Right hindlimb (tissue), 1 donor: ENCODE measurements around the gene GMFB.
"Not testable (repeated sequence)": the region's sequence is repeated elsewhere in the genome, so short reads cannot be mapped to it uniquely, and the experiment has no call there.

ENCODE experiments used
- DNase-seq: peaks from one replicate; pipeline ENCODE4 v3.0.0-alpha.2; 2018

GMFB gene

DNA sequence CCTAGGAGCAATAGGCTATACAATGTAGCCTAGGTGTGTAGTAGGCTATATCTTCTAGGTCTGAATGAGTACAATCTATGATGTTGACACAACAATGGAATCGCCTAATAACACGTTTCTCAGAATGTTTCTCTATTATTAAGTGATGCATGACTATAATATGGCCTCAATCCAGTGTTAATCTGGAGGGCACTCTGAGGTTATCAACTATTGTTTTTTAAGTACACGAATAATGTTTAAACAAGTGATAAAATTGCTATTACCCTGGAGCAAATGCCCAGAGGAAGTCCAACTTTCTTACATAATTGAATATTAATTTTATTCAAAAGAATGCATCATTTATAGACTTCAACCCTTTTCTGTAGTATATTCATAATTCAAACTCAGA is 31.2 kb downstream of the GMFB start:
- no peak for DNase-seq

DNA sequence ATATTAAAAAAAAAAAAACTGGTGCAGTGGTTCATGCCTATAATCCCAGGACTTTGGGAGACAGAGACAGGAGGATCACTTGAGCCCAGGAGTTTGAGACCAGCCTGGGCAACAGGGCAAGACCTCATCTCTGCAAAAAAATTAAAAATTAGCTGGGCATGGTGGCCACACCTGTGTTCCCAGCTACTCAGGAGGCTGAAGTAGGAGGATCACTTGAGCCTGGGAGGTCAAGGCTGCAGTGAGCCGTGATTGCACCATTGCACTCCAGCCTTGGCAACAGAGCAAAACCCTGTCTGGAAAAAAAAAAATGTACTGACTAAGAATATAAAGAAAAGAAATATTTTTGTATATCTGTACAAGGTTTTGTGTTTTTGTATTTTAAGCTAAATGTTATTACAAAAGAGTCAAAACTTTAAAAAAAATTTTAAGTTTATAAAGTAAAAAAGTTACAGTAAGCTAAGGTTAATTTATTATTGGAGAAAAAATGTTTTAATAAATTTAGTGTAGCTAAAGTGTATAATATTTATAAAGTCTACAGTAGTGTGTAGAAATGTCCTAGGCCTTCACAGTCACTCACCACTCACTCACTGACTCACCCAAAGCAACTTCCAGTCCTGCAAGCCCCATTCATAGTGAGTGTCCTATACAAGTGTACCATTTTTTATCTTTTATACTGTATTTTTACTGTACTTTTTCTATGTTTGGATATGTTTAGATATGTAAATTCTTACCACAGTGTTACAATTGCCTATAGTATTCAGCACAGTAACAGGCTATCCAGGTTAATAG is 31.8 kb downstream of the GMFB start:
- not testable (repeated sequence) for DNase-seq

DNA sequence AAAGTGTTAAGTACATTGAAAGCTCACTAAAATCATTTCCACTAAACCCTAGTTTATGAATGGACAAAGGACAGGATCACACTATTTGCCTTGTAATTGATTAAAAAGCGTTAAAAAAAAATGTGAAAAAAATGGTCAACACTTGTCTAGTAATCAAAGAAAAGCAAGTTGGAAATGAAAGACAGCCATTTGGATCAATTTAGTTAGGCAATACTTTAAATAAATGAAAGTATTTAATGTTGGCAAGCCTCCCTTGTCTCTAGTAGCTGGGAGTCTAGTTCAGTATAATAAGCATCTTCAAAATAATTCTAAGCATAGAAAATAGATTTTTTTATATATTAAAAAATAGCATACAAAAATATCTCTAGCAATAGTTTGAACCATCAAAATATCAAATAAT is 33.4 kb downstream of the GMFB start:
- DNase-seq = no peak

DNA sequence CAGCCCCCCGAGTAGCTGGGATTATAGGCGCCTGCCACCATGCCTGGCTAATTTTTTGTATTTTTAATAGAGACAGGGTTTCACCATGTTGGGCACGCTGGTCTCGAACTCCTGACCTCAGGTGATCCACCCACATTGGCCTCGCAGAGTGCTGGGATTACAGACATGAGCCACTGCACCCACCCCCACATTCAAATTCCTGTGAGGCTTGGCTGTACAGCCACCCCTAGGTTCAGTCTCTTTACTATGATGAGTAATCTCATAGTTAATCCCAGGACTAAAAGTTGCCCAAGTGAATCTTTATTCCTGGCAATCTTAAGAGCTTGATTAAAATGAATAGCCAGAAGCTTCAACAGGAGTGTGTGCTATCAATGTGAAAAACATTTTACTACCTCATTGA is 34.8 kb downstream of the GMFB start:
- not testable (repeated sequence) for DNase-seq

DNA sequence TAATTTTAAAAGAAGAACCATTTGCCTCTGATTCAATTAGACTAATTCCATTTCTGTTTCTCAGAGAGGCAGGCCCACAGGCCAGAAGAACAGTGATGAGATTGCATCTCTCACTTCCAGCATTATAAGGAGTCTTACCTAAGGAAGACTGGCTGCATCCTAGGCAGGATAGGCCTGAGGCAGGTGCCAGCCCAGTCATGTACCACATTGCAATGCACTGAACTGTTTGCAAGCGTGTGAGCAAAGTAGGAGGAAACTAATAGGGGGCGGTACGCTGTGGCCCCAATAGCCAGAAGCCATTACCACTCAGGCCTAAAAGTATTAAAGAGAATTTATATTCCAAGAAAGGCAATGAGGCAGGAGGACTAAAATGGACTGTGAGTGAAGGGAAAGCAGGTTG is 35.5 kb downstream of the GMFB start:
- no peak for DNase-seq

DNA sequence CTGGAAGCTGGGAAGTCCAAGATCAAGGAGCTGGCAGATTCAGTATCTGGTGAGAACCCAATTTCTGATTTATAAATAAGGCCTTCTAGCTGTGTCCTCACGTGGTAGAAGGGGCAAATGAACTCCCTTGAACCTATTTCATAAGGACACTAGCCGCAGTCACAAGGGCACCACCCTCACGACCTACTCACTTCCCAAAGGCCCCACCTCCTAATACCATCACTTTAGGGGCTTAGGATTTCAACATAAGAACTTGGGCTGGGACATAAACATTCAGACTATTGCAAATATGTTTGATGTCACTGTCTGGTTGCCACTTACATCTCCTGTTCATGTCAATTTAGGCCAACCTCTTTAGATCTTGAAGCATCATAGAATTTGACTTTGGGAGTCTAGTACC is 36.8 kb downstream of the GMFB start:
- no peak for DNase-seq

DNA sequence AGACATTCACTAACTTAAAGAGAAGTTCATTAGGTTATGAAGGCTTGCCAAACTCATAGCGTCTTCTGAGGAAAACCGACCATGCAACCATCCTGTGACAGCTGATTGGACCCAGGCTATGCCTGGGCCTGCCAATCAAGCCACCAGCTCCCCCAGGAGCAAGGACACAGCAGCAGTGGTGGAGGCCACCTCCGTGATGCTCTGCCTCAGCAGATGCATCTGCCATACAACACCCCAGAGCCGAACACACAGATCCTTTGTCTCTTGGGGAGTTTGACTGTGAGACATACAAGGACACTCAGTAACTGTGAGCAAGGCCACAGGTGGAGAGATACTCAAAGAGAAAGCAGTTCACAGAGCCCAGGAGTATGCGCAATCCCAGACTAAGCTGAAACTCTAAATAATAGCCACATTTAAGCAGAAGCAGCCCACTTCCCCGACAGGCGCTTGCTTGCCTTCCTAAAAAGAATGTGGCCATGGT is 37.6 kb downstream of the GMFB start:
- no peak for DNase-seq

DNA sequence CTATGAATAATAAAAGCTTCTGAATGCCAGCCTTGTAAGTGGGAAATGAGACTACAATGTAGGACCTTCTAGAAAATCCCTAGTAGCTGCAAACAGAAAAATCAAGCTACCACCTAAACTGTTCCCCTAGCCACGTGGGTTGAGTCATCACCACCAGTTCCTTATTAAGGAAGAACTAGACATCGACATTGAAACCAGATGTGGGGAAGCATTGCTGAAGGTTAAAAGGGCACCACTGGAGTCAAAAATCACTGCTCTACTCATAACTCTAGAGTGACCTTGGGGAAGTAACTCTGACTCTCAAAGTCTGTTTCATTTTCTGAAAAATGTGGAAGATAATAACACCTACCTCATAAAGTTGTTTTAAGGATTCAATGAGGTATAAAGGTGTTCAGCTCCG is 38.2 kb downstream of the GMFB start:
- no peak for DNase-seq

DNA sequence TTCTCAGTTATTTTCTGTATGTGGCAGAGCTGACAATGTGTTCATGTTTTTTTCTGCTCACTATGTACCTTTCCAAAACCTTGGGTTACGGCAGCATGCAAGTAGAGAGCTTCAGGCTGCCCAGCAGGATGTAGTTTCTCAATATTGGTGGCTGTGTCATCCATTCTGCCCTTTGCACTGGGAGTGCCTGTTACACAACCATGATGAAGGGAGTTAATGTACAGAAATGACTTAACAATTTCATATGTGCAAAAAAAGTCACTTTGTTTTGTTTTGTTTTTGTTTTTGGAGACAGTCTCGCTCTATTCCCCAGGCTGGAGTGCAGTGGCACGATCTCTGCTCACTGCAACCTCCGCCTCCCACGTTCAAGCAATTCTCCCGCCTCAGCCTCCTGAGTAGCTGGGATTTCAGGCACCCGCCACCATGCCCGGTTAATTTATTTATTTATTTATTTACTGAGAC is 41.5 kb downstream of the GMFB start:
- DNase-seq = no peak

DNA sequence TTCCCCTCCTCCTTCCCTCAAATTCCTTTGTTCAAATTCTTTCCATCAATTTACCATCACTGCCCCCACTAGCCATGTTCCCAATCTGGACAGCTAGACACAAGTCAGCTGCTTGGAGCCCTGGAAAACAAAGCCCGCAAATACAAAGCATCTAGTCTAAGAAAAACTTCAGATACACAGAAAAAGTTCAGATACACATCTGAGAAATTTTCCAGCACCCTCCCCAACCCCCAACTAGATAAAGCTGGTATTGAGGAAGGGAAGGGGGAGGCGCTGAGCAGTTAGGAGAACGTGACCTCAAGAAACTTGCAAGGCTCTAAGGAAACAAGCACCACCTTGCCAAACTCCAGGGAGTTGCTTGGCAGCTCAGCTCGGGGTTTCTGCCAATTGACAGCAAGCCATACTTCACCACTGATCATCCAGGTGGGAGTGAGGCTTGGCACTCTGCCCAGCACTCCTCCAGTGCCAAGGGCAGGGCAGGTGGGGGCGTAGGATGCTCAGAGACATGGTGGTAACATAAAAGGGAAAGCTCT is 42.6 kb downstream of the GMFB start:
- peak; percentile 23 for DNase-seq

DNA sequence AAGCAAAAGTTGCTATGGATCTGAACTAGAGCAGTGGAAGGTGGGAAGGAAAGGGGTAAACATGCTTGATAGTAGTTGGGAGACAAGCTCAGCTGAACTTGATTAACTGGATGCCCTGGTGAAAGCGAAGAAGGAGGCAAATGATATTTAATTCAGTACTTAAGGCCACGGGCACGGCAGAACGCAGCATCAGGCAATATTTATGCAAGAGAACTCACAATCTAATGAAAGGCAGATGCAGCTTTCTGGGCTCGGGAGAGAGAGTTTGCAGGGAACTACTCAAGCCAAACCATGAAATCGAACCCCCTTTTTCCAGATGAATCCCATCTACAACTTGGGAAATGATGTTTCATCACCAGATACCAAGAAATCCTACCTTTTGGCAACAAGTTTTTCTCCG is 44.1 kb downstream of the GMFB start:
- peak; percentile 30 for DNase-seq

DNA sequence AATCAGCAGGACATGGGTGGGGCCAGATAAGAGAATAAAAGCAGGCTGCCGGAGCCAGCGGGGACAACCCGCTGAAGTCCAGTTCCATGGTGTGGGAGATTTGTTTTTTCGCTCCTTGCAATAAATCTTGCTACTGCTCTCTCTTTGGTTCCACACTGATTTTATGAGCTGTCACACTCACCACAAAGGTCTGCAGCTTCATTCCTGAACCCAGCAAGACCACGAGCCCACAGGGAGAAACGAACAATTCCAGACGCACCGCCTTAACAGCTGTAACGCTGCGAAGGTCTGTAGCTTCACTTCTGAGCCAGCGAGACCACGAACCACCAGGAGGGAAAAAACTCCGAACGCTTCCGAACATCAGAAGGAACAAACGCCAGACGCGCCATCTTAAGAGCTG is 44.8 kb downstream of the GMFB start:
- DNase-seq = peak; percentile 37

DNA sequence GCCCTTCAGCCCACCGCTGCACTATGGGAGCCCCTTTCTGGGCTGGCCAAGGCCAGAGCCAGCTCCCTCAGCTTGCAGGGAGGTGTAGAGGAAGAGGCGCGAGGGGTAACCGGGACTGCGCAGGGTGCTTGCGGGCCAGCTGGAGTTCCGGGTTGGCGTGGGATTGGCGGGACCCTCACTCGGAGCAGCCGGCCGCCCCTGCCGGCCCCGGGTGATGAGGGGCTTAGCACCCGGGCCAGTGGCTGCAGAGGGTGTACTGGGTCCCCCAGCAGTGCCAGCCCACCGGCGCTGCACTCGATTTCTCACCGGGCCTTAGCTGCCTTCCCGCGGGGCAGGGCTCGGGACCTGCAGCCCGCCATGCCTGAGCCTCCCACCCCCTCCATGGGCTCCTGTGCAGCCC is 45.8 kb downstream of the GMFB start:
- not testable (repeated sequence) for DNase-seq

DNA sequence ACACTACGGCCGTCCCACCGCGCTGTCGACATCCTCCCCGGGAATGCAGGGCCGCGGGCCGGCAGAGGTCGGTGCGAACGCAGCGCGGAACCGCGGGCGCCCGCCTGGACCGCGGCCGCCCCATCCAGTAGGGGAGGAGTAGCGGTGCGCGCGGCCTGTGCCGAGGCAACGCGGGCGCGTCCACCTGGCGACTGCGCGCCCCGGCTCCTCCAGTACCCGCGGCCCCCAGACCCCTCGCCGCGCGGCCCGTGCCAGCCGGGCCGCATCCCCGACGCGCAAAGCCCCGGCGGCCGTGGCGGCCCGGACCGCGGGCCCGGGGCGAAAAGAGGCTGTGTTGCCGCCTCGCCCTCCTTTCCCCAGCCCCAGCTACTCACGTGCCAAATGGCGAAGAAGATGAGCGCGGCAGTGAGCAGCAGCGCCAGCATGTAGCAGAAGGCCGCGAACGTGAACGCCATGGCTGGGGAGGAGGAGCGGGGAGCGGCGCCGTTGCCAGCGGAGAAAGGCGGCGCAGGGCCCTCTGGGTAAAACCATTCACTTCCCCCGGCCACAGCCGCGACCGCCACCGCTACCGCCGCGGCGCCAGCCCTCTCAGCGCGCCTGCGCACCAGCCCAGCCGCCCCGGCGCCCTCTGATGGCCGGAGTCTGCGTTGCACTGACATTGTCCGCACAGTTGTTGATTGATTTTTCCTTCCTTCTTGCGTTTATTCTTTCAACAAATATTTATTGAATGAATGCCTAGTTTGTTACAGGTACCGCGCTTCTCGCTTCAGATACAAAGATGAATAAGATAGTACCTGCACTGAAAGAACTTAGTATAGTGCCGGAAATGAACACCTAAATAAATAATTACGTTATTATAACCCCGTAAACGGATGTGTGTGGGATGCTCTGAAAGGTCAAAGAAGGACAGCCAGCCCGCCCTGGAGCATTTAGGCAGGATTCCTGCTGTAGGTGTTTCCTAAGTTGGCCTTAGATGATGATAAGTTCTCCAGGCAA is 47.6 kb downstream of the GMFB start, which contains the start of gene CNIH1:
TSS of gene CNIH1 (minus strand) at position 502 of the 996 bp plus-strand sequence. CDS start at position 455, 47 bp downstream.
- peak; percentile 96 for DNase-seq

DNA sequence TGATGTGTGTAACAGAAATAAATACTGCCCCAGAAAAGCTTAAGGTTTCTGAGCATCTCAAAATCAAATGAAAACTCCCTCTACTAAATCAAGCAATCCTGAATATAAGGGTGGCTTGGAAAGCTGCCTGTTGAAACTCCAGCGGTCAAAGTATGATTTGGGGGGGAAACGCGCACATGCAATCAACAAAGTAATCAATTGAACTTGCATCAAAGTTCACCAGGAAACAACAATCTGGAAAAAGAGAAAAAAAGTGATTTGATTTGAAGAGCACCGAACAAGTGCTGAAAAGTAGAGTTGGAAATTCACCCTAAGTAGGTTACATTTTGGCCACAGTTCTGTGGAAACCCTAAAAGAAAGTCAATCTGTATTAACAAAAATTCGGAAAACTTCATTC is 48.3 kb downstream of the GMFB start:
- no peak for DNase-seq

DNA sequence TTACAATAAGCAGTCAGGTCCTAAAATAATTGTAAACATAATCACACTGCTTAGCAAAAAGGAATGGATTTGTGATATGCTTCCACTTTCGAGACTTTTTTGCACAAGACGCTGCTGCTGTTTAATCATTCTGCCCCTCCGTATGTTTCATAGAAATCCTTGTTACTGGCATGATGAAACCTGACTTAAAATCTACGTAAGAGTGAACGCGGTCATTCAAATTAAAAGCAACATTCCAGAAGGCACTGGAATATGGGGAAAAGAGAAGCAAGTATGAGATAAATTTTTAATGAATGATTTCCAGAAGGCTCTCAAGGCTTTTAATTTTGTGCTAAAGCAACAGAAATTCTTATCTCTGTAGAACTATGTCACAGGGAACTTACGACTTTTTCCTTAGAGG is 48.7 kb downstream of the GMFB start:
- no peak for DNase-seq

DNA sequence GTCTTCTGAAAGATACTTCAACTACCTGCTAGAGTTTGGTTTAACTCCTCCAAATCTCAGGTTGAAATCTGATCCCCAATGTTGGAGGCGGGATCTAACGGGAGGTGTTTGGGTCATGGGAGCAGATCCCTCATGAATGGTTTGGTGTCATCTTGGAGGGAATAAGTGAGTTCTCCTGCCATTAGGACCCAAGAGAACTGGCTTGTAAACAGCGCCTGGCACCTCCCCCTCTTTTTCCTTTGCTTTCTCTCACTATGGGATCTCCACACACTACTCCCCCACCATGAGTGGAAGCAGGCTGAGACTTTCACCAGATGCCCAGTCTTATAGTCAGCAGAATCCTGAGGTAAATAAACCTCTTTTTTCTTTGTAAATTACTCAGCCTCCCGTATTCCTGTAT is 50.1 kb downstream of the GMFB start:
- DNase-seq = no peak

DNA sequence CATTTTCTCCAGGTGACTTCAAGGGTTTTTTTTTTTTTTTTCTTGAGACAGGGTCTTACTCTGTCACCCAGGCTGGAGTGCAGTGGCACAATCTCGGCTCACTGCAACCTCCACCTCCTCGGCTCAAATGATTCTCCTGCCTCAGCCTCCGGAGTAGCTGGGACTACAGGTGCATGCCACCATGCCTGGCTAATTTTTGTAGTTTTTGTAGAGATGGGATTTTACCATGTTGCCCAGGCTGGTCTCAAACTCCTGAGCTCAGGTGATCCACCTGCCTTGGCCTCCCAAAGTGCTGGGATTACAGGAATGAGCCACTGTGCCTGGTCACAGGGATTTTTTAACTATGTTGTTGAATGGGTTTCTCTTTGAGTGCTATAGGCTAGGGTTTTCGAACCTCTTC is 50.8 kb downstream of the GMFB start:
- not testable (repeated sequence) for DNase-seq

DNA sequence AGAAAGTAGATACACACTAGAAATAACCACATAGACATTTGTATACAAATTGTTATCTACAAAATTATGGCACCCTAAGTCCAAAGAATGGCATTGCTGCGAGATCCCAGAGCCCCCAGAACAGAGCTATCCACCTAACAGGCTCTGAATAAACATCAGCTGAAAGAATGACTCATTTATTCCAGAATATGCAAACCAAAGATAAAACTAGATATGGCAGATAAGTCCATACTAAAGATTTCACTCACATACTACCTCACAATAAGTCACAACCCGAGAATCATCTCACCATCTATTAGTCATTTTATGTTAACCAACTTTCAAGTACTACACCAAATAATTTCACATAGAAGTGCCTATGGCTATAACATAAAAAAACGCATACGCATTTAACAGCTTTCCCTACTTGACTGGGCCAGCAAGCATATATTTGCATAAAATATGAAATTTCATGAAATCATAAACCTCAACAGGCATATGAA is 53.2 kb downstream of the GMFB start:
- no peak for DNase-seq

DNA sequence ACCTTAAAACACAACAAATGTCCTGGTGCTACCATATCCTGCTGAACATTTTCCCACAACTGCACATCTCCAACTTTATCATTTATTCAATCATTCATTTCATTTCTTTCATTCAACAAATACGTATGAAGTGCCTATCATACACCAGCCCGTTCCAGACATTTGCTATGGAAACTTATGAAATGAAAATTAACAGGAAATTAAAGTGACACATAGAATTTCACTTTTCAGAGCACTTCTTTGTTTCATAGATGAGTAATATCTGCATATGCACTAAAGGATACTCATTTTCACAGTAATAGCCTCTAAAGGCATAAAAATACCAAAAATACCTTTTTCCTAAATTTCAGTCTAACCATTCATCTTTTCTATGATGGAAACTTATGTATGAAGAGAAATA is 60.3 kb downstream of the GMFB start:
- DNase-seq = no peak

DNA sequence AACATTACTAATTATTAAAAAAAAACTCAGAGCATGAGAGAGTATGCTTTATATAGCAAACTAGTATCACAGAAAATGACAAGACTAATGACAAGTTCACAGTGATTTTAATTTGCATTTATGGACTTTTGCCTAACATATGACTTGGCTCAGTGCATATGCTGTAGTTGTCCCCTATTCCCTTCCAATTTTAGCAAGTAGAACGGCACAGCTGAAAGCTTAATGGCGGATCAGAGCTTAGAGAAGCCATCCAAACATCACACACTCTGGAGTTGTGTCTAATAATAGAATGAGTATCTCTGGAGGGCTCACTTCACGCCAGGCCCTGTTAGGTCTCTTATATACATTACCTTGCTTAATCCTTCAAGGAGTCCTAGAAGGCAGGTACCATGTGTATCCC is 60.9 kb downstream of the GMFB start:
- DNase-seq = no peak

DNA sequence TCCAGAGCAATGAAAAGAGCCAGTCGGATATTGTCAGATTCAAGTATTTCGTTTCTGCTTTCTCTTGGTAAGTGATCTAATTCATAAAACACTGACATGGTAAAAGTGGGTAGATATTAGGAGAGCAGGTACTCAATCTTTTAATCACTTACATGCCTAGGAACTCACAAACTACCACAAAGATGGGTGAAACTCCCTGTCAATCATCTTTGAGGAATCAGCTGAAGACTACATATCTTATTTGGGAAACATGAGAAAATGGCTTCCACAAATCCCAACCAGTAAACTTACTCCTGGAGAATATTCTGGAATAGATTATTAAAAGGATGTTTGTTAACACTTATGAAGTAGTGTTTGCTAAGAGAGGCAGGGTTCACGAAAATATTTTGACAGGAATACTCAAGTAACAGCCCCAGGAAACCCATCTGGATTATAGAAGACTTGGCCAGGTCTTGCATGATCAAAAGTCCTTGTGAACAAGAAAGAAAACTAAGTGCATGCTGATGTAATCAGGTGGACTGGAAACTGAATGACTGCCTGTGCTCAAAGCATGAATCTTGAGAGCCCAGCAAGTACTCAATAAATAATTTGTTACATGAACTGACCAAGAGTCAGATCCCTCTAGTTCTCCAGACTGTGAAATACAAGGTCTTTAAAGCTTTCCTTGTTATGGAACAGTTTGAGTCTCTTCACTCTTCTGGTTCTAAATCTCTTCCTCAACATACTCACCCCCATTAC is 63.1 kb downstream of the GMFB start:
- DNase-seq = no peak
